K562 (cell line): ENCODE data around the gene FITM2. TPM values are rescaled to one million over a fixed set of nuclear protein-coding genes. Genes with fewer than 3 reads are reported as not detected.

Experiments used
- ATAC-seq: fragments of 200-7000 bp; cut with Tn5 transposase; 3 replicates; pipeline ENCODE4 v1.9.1; 2020; ENCODE audit warnings: moderate library complexity
- BruUV-seq: library from RNA; stranded (reverse); fragments of 400-500 nt; replicated peaks from 2 replicates; lab custom pipeline; 2021; lab: Mats Ljungman, UMichigan
- CTCF ChIA-PET: fragments of 300-600 bp; formaldehyde crosslinking; extraction: SDS; loops from one replicate; lab custom pipeline; 2021; ENCODE audit warnings: low intra/inter-chr PET ratio; lab: Yijun Ruan, JAX
- POLR2A ChIA-PET: fragments of 300-600, 350-650 bp; sonication (Branson Sonifier 250); formaldehyde crosslinking; extraction: SDS; loops from one replicate; lab custom pipeline; 2021; ENCODE audit warnings: antibody characterized with exemption, inconsistent platforms; lab: Yijun Ruan, JAX
- DNase-seq, 4 experiments: peaks; one replicate each; pipeline versions ENCODE4 v3.0.0 to v3.0.0-alpha.2; 2011 to 2018; ENCODE audit warnings: low spot score in 3 of 4, mixed read lengths in 3 of 4; ENCODE audit errors: extremely low read depth in 1 of 4
- FAIRE-seq: peaks from 2 replicates; lab custom pipeline; 2011; peaks lifted over from hg19 to GRCh38; lab: Jason Lieb, UNC
- H2AFZ ChIP-seq: 2 replicates; pipeline ENCODE4 v1.6.0; 2011; ENCODE audit warnings: low read depth, low read length, control low read depth, inconsistent platforms
- H3K27ac ChIP-seq: fragments of 200-600 bp; 3 replicates; pipeline ENCODE4 v1.8.0; 2011; ENCODE audit warnings: low read depth, mild to moderate bottlenecking, control low read depth, inconsistent platforms, low read length, moderate library complexity, mixed read lengths; ENCODE audit errors: extremely low read depth
- H3K27me3 ChIP-seq, 2 experiments: fragments of 300-600 bp in 1 of 2; 2 replicates in 1 of 2; 3 replicates in 1 of 2; pipeline versions ENCODE4 v1.6.0 to v1.8.0; 2011; ENCODE audit warnings: inconsistent platforms in 2 of 2, low read length in 2 of 2, mild to moderate bottlenecking in 1 of 2, mixed read lengths in 1 of 2, moderate library complexity in 1 of 2; ENCODE audit not compliant: control insufficient read depth in 2 of 2, insufficient read depth in 2 of 2
- H3K36me3 ChIP-seq: fragments of 300-600 bp; 3 replicates; pipeline ENCODE4 v1.8.0; 2011; ENCODE audit warnings: mild to moderate bottlenecking, low read length, inconsistent platforms; ENCODE audit not compliant: control insufficient read depth, insufficient read depth
- H3K4me1 ChIP-seq, 2 experiments: fragments of 200-600 bp in 1 of 2; replicated peaks in 1 of 2; 2 replicates in 1 of 2; 3 replicates in 1 of 2; pipeline versions ENCODE4 v1.5.1 to v1.8.0; 2011; ENCODE audit warnings: inconsistent platforms in 2 of 2, low read length in 2 of 2, mild to moderate bottlenecking in 1 of 2, mixed read lengths in 1 of 2, moderate library complexity in 1 of 2; ENCODE audit not compliant: control insufficient read depth in 2 of 2, insufficient read depth in 2 of 2
- H3K4me2 ChIP-seq: 2 replicates; pipeline ENCODE4 v1.6.1; 2011; ENCODE audit warnings: low read length, control low read depth, inconsistent platforms, mixed read lengths; ENCODE audit not compliant: insufficient read depth
- H3K4me3 ChIP-seq: fragments of 200-600 bp; sonication (generic), shearing (Covaris generic); 2 replicates; pipeline ENCODE4 v1.5.1; 2016; ENCODE audit warnings: control low read depth, inconsistent platforms
- H3K79me2 ChIP-seq: fragments of 200-600 bp; 3 replicates; pipeline ENCODE4 v1.8.0; 2011; ENCODE audit warnings: low read length, inconsistent platforms; ENCODE audit not compliant: control insufficient read depth, insufficient read depth
- H3K9ac ChIP-seq, 2 experiments: 2 replicates each; pipeline versions ENCODE4 v1.6.0 to v1.6.1; 2011; ENCODE audit warnings: low read depth in 2 of 2, low read length in 2 of 2, control low read depth in 1 of 2, inconsistent platforms in 1 of 2, mild to moderate bottlenecking in 1 of 2, mixed read lengths in 1 of 2; ENCODE audit not compliant: insufficient read depth in 1 of 2
- H3K9me1 ChIP-seq: one replicate; pipeline ENCODE4 v1.6.0; 2011; ENCODE audit warnings: inconsistent platforms, mild to moderate bottlenecking, low read length, moderate library complexity; ENCODE audit not compliant: control insufficient read depth, insufficient read depth
- H3K9me3 ChIP-seq: replicated peaks from 2 replicates; pipeline ENCODE4 v1.5.1; 2011; ENCODE audit warnings: low read depth, low read length, inconsistent platforms; ENCODE audit not compliant: control insufficient read depth, insufficient read depth
- H4K20me1 ChIP-seq: replicated peaks from 2 replicates; pipeline ENCODE4 v1.6.1; 2011; ENCODE audit warnings: low read length, inconsistent platforms, mixed read lengths; ENCODE audit not compliant: control insufficient read depth, insufficient read depth
- EGR1 ChIP-seq: fragments of 450-650 bp; conservative IDR thresholded peaks from 2 replicates; pipeline ENCODE4 v1.6.1; 2017; ENCODE audit warnings: mild to moderate bottlenecking
- NONO ChIP-seq, 2 experiments: fragments of 200-400 bp in 1 of 2; fragments of 450-650 bp in 1 of 2; formaldehyde crosslinking in 1 of 2; IDR thresholded peaks; 2 replicates each; pipeline ENCODE4 v1.6.1; 2017; ENCODE audit warnings: low read depth in 2 of 2, mild to moderate bottlenecking in 2 of 2, moderate library complexity in 2 of 2, low read length in 1 of 2
- PCBP1 ChIP-seq: fragments of 200-400 bp; formaldehyde crosslinking; IDR thresholded peaks from 2 replicates; pipeline ENCODE4 v1.6.1; 2018; ENCODE audit warnings: mild to moderate bottlenecking, low read depth, low read length; ENCODE audit not compliant: poor library complexity, severe bottlenecking
- ZBTB34 ChIP-seq: fragments of 250-450 bp; sonication (Bioruptor Pico); IDR thresholded peaks from 2 replicates; pipeline ENCODE4 v1.8.0; 2021; ENCODE audit warnings: mild to moderate bottlenecking, moderate library complexity
- ZNF79 ChIP-seq: fragments of 250-450 bp; sonication (Bioruptor Pico); IDR thresholded peaks from 2 replicates; pipeline ENCODE4 v1.4.0; 2020; ENCODE audit warnings: low read depth, mild to moderate bottlenecking, moderate library complexity
- WGBS: fragments of 100-300 bp; shearing (Covaris generic); methylation state at CpG from one replicate; pipeline ENCODE4 v1.1.6; 2016; ENCODE audit warnings: low coverage, mixed read lengths; ENCODE audit not compliant: insufficient coverage; ENCODE audit errors: missing lambda C conversion rate; 5-methylcytosine and 5-hydroxymethylcytosine counted together
- in situ Hi-C: fragments of 300-500 bp; cut with MboI; formaldehyde crosslinking; loops from 4 replicates; pipeline ENCODE4 v1.15.0; 2018; ENCODE audit warnings: inconsistent platforms, mixed read lengths
- intact Hi-C: fragments of 100-400 bp; cut with micrococcal nuclease; formaldehyde crosslinking; loops from 2 replicates; pipeline ENCODE4 v1.14.2; 2022
- polyA plus RNA-seq, 8 experiments: library from polyadenylated mRNA; depleted of rRNA in 4 of 8; stranded (reverse) in 5 of 8; unstranded in 3 of 8; fragments of >200 nt; fragmentation: Nextera tagmentation in 2 of 8; fragmentation: Illumina TruSeq in 1 of 8; extraction: Ambion mirVana in 2 of 8; extraction: Trizol in 1 of 8; gene quantifications; 2 replicates each; pipeline versions ENCODE4 v1.2.1 to v1.2.3, GENCODE V29; 2011 to 2014; ENCODE audit warnings: inconsistent platforms in 1 of 8, missing spikeins in 1 of 8
- total RNA-seq, 7 experiments: library from RNA; depleted of rRNA in 6 of 7; stranded (reverse); fragments of >200 nt in 6 of 7; fragmentation: Illumina TruSeq in 2 of 7; extraction: Trizol in 2 of 7; gene quantifications; 2 replicates each; pipeline versions ENCODE4 v1.2.1 to v1.2.3, GENCODE V29; 2011 to 2021; ENCODE audit warnings: low replicate concordance in 1 of 7
- TF ChIP-seq, protein P1 (sequence below): fragments of 450-650 bp; IDR thresholded peaks from 2 replicates; pipeline ENCODE4 v1.6.1; 2017; ENCODE audit warnings: antibody characterized with exemption, mild to moderate bottlenecking

The FITM2 gene
- total and polyA plus RNA-seq, 9 of the 15 experiments (the other 6 are each of a cell fraction or from before 2014, with no cell fraction given): 0.64 to 2.8 (median 1.8) TPM

GRCh38 chr20:44326391-44327159 is 15.6 kb upstream of the FITM2 start:
- POLR2A ChIA-PET: no interaction called here
- 20% methylated on average over 22 of the region's 50 CpGs for WGBS
- FAIRE-seq: no peak
- Histone ChIP-seq H3K4me3 (no peak overlapping the region), H3K4me2 (no peak overlapping the region), H3K4me1 (peaks cover 0 to 5% of the 10 kb centered on the region in 2 experiments; a peak in 1 of 5 replicates), H2AFZ (no peak overlapping the region), H3K27ac (no peak overlapping the region), H3K9ac (no peak overlapping the region), H4K20me1 (0 out of 2 replicates have a peak, but pooled peaks cover 4% of the 10 kb centered on the region), H3K9me3 (no peaks in the 10 kb centered on the region), H3K79me2 (no peaks in the 10 kb centered on the region), H3K27me3 (peaks cover 7 to 30% of the 10 kb centered on the region in 2 experiments), H3K9me1 (no peaks in the 10 kb centered on the region), H3K36me3 (no peaks in the 10 kb centered on the region)
- in situ Hi-C loops (no loop called here), intact Hi-C loops (no loop called here)
- TF ChIP-seq EGR1 (peak; percentile 41), ZNF79 (CRISPR knock-in tag) (no peak)
- no TSS peak for BruUV-seq
- peak in 2 of 4 experiments; percentile 55 to 61 for DNase-seq
- CTCF ChIA-PET: interaction anchor here (0.6 kb wide), 1 partner anchor 994 kb away, joined by 3 read pairs; no protein-coding TSS in a partner anchor
- no peak for ATAC-seq

DNA sequence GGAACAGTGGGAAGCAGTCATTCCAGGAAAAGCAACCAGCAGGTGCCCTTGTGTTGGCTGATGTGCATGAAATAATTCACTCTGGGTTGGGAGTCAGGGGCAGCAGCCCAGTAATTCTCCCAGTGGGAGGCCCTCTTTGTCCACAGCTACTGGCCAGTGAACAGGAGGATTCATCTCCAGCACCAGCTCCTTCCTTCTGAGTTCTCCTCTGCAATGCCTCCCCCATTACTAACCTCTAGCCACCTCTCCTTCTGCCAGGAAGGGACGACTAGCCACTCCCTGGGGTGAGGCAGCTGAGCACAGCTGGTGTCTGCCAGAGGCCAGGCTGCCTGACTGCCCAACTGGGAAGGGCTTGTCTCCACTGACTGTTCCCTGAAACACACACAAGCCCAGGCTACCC is 13.3 kb upstream of the FITM2 start:
- no peak overlapping the region for H2AFZ ChIP-seq
- POLR2A ChIA-PET: interaction anchor here (0.6 kb wide), 1 partner anchor 300 kb away, joined by 3 read pairs; no protein-coding TSS in a partner anchor
- no peaks in the 10 kb centered on the region for H3K36me3 ChIP-seq
- H3K27ac ChIP-seq: no peak overlapping the region
- no peaks in the 10 kb centered on the region for H3K9me1 ChIP-seq
- 0 out of 2 replicates have a peak, but pooled peaks cover 4% of the 10 kb centered on the region for H4K20me1 ChIP-seq
- H3K4me3 ChIP-seq: no peak overlapping the region
- no peaks in the 10 kb centered on the region for H3K9me3 ChIP-seq
- in situ Hi-C loops: no loop called here
- no peaks in the 10 kb centered on the region for H3K79me2 ChIP-seq
- ATAC-seq (no peak), FAIRE-seq (no peak), DNase-seq (peak in 1 of 4 experiments; percentile 2)
- WGBS: 0% methylated on average over 1 of the region's 1 CpG
- peaks cover 3 to 16% of the 10 kb centered on the region in 2 experiments for H3K27me3 ChIP-seq
- peaks cover 0 to 5% of the 10 kb centered on the region in 2 experiments; a peak in 1 of 5 replicates for H3K4me1 ChIP-seq
- CTCF ChIA-PET: no interaction called here
- no peak overlapping the region; a peak in 1 of 4 replicates for H3K9ac ChIP-seq
- H3K4me2 ChIP-seq: no peak overlapping the region
- intact Hi-C loops: no loop called here
- no TSS peak for BruUV-seq
- TF ChIP-seq, protein P1, sequence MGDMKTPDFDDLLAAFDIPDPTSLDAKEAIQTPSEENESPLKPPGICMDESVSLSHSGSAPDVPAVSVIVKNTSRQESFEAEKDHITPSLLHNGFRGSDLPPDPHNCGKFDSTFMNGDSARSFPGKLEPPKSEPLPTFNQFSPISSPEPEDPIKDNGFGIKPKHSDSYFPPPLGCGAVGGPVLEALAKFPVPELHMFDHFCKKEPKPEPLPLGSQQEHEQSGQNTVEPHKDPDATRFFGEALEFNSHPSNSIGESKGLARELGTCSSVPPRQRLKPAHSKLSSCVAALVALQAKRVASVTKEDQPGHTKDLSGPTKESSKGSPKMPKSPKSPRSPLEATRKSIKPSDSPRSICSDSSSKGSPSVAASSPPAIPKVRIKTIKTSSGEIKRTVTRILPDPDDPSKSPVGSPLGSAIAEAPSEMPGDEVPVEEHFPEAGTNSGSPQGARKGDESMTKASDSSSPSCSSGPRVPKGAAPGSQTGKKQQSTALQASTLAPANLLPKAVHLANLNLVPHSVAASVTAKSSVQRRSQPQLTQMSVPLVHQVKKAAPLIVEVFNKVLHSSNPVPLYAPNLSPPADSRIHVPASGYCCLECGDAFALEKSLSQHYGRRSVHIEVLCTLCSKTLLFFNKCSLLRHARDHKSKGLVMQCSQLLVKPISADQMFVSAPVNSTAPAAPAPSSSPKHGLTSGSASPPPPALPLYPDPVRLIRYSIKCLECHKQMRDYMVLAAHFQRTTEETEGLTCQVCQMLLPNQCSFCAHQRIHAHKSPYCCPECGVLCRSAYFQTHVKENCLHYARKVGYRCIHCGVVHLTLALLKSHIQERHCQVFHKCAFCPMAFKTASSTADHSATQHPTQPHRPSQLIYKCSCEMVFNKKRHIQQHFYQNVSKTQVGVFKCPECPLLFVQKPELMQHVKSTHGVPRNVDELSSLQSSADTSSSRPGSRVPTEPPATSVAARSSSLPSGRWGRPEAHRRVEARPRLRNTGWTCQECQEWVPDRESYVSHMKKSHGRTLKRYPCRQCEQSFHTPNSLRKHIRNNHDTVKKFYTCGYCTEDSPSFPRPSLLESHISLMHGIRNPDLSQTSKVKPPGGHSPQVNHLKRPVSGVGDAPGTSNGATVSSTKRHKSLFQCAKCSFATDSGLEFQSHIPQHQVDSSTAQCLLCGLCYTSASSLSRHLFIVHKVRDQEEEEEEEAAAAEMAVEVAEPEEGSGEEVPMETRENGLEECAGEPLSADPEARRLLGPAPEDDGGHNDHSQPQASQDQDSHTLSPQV: no peak
- TF ChIP-seq PCBP1 (no peak), NONO (IDR thresholded peaks at IDR 0.05; ENCODE audit: low read depth in 2 of 2, low read length in 1 of 2) (no peak), ZBTB34 (CRISPR knock-in tag) (no peak)
